Measurements from ENCODE around the gene SLC16A13. TPM values are rescaled to one million over a fixed set of nuclear protein-coding genes. Genes with fewer than 3 reads are reported as not detected.
A peak's percentile ranks its signal among the peaks of the same experiment; 100 is the strongest.

The SLC16A13 gene
- total RNA-seq, 1 donor from 2014 or later = 11.1 TPM

DNA sequence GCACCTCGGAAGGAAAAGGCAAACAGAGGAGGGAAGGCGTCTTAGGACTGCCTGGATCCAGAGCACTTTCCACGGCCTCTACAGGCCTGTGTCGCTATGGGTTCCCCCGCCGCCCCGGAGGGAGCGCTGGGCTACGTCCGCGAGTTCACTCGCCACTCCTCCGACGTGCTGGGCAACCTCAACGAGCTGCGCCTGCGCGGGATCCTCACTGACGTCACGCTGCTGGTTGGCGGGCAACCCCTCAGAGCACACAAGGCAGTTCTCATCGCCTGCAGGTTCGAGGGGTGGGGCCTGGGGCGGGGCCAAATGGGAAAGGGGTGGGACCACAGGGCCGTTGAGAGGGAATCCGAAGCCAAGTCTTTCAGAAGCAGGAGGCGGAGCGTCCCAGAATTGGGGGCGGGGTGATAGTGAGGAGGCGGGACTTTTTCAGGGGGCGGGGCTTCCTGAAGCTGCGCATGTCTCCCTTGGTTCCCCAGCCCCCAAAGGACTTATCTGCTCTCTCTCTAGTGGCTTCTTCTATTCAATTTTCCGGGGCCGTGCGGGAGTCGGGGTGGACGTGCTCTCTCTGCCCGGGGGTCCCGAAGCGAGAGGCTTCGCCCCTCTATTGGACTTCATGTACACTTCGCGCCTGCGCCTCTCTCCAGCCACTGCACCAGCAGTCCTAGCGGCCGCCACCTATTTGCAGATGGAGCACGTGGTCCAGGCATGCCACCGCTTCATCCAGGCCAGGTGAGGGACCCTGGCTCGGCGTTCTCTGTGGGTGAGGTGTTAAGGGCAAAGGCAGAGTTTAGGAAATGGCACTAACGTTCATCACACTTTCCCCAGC is 12.0 kb upstream of the SLC16A13 start:
- peak; percentile 83 for DNase-seq (ENCODE audit: low read depth, low spot score)
- no peak overlapping the region for H3K27ac Mint-ChIP-seq (ENCODE audit: unreplicated experiment)
- H3K36me3 Mint-ChIP-seq (ENCODE audit: low read depth) = no peaks in the 10 kb centered on the region
- peak overlapping the region; percentile 51 for H3K4me3 Mint-ChIP-seq
- peaks cover 53% of the 10 kb centered on the region for H3K27me3 Mint-ChIP-seq (ENCODE audit: low read depth)
- TF ChIP-seq CTCF (conservative IDR thresholded peaks at IDR 0.05) = no peak
- H3K9me3 Mint-ChIP-seq = no peaks in the 10 kb centered on the region
- H3K4me1 Mint-ChIP-seq = peaks cover 27% of the 10 kb centered on the region

- Mint-ChIP-seq H3K4me1 (peaks cover 27% of the 10 kb centered on the region), H3K27ac (ENCODE audit: unreplicated experiment) (no peak overlapping the region), H3K36me3 (ENCODE audit: low read depth) (no peaks in the 10 kb centered on the region), H3K9me3 (no peaks in the 10 kb centered on the region), H3K27me3 (ENCODE audit: low read depth) (peaks cover 56% of the 10 kb centered on the region), H3K4me3 (no peak overlapping the region)
- no peak for TF ChIP-seq CTCF (conservative IDR thresholded peaks at IDR 0.05)
- no peak for DNase-seq (ENCODE audit: low read depth, low spot score)
Measured at GRCh38 chr17:7024402-7024785, 11.4 kb upstream of the SLC16A13 start.

DNA sequence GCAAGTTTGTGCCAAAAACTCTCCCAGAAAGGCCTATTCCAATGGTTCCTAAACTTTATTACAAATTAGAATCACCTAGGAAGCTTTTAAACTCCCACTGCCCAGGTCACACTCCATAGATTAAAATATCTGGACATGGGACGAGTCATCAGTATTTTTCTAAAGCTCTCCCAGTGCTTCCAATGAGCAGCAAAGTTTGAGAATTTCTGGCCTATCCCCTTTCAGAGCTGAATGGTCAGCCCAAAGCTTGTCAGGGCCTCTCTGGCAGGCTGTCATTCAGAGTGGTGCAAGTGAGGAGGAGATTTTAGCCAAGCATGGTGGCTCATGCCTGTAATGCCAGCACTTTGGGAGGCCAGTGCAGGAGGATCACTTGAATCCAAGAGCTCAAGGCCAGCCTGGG is 10.6 kb upstream of the SLC16A13 start:
- Mint-ChIP-seq H3K4me3 (peak overlapping the region; percentile 29), H3K27me3 (ENCODE audit: low read depth) (peaks cover 59% of the 10 kb centered on the region), H3K36me3 (ENCODE audit: low read depth) (no peaks in the 10 kb centered on the region), H3K9me3 (no peaks in the 10 kb centered on the region), H3K4me1 (peaks cover 26% of the 10 kb centered on the region), H3K27ac (ENCODE audit: unreplicated experiment) (no peak overlapping the region)
- TF ChIP-seq CTCF (conservative IDR thresholded peaks at IDR 0.05) = no peak
- DNase-seq (ENCODE audit: low read depth, low spot score) = no peak

DNA sequence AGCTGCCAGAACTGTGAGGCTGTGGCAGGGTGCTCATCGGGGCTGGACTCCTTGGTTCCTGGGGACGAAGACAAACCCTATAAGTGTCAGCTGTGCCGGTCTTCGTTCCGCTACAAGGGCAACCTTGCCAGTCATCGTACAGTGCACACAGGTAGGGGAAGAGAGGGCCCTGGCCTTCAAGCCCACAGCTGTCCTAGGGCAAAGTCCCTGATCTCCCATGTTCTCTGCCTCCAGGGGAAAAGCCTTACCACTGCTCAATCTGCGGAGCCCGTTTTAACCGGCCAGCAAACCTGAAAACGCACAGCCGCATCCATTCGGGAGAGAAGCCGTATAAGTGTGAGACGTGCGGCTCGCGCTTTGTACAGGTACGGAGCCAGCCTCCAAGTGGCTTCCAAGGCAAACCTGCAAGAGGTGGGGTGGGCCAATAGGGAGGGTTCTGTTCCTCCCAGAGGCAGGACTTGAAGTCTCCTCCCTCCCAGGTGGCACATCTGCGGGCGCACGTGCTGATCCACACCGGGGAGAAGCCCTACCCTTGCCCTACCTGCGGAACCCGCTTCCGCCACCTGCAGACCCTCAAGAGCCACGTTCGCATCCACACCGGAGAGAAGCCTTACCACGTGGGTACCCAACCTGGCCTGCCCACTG is 9.2 kb upstream of the SLC16A13 start:
- H3K36me3 Mint-ChIP-seq (ENCODE audit: low read depth) = no peaks in the 10 kb centered on the region
- H3K27ac Mint-ChIP-seq (ENCODE audit: unreplicated experiment) = no peak overlapping the region
- H3K9me3 Mint-ChIP-seq = no peaks in the 10 kb centered on the region
- H3K4me1 Mint-ChIP-seq = peaks cover 13% of the 10 kb centered on the region
- peaks cover 48% of the 10 kb centered on the region for H3K27me3 Mint-ChIP-seq (ENCODE audit: low read depth)
- no peak overlapping the region for H3K4me3 Mint-ChIP-seq
- no peak for TF ChIP-seq CTCF (conservative IDR thresholded peaks at IDR 0.05)
- DNase-seq (ENCODE audit: low read depth, low spot score) = no peak

DNA sequence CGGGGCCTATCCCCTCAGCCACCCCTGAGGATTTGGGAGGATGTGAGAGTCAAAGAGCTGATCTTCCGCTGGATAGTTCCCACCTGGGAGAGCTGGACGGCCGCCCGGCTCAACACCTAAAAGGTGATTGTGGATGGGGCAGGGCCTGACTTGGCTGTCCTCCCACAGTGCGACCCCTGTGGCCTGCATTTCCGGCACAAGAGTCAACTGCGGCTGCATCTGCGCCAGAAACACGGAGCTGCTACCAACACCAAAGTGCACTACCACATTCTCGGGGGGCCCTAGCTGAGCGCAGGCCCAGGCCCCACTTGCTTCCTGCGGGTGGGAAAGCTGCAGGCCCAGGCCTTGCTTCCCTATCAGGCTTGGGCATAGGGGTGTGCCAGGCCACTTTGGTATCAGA is 8.5 kb upstream of the SLC16A13 start:
- DNase-seq (ENCODE audit: low read depth, low spot score) = no peak
- Mint-ChIP-seq H3K36me3 (ENCODE audit: low read depth) (no peaks in the 10 kb centered on the region), H3K9me3 (no peaks in the 10 kb centered on the region), H3K27ac (ENCODE audit: unreplicated experiment) (no peak overlapping the region), H3K4me1 (peaks cover 11% of the 10 kb centered on the region), H3K4me3 (no peak overlapping the region), H3K27me3 (ENCODE audit: low read depth) (peaks cover 40% of the 10 kb centered on the region)
- no peak for TF ChIP-seq CTCF (conservative IDR thresholded peaks at IDR 0.05)
